Cortex of kidney (tissue), 1 donor: ENCODE measurements around the gene MAEA.
"Not testable (repeated sequence)": the region's sequence is repeated elsewhere in the genome, so short reads cannot be mapped to it uniquely, and the experiment has no call there.

ENCODE experiments used
- DNase-seq: peaks from one replicate; lab custom pipeline; 2025; lab: John Stamatoyannopoulos, UW

The MAEA gene

DNA sequence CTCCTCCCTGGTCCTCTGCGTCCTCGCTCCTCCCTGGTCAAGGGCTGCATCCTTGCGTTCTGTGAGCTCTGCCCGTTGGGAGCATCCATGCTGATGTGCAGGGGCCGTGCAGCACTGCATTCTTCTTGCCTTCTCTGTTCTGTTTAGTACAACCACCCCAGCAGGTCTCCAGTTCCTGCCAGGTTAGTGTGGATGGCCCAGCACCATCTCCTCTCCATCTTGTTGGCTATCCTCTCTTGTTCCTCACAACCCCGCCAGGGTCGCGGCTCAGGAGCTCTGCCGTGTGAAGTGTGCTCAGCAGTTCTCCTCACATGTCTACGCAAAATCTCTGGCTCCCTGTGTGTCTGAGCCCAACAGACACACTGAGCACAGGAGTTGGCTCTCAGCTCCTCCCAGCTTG lies 10.4 kb upstream of the MAEA start:
- DNase-seq = no peak

DNA sequence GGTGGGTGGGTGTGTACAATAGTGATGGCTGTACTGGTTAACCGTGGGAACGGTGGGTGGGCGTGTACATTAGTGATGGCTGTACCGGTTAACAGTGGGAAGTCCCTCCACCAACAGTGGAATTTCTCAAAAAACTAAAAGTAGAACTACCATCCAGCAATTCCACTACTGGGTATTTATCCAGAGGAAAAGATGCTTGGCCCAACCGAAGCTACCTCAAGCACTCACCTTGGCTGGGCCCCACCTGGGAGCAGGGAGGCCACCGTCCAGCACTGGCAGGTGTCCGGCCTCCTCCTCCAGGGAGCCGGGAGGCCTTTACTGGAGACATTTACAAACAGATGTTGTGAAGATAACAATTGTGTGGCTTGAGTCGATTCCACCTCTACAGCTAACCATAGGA lies 6.0 kb upstream of the MAEA start:
- DNase-seq = no peak

DNA sequence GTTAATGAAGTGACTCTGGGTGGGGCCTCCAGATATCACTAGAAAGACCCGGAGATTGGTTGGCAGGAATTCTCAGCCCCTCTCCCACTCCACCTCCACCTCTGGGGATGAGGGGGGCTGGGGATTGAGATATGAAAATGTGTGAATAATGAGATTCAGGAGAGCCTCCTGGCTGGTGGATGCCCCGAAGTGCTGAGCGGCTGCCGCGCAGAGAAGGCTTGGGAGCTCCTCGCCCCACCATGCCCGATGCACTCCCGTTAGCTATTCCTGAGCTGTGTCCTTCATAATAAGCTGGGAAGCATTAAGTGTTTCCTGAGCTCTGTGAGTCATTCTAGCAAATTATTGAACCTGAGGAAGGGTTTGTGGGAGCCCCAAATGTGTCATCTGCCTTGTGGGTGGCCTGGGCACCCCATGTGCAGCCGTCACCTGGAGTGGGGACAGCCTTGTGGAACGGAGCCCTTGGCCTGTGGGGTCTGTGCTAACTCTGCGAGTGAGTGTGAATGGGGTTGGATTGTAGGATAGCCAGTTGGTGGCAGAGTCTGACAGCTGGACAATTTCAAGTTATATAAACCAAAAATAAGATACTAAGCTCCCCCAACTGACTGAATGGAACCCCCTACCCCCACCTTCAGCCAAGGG lies 4.4 kb upstream of the MAEA start:
- no peak for DNase-seq

DNA sequence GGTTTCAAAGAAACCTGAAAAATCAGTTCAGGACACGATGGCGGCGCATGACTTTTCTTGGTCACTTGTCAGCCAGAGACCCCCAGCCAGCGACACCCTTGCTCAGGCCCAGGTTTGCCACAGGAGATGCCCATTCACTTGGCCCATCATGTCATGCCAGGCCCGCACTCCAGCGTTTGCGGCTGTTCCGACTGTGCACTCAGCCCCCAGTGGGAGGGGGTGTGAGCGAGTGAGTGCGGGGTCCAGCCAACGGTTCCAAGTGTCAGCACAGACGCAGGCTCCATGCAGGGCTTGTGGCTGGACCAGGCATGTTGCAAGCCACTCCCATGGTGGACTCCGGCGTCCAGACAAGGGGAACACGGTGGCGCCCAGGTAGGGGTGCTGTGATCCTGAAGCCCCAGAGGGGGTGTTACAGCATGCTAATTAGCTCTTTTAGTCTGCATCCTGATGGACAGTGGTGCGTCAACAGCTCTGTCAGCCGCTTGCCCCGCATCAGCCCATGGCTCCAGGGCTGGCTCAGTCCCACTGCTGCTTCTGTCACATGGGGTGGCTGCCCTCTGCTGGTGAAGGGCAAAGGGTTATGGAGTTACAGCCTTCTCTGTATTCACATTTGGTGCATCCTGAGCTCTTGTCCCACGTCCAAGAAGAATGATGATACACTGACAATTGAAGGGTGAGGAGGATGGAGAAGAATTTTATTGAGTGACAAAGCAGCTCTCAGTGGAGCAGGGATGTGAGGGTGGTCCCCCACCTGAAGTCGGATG lies 3.7 kb upstream of the MAEA start:
- no peak for DNase-seq

DNA sequence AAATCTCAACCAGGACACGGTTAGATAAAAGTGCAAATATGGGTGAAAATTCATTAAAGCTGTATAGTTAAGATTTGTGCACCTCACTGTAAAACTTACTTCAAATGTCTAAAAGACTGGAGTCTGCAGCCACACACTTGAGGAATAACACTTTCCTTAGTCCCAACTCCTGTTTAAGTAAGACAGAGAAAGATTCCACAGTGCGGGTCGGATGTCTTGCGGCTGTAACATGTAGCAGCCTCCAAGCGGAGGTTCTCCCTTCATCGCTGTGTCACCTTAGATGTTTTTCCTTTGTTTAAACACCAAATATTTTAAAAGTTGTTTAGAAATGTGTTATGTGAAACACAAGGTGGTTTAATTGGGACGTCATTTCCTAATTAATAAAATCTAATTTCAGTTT lies 905 bp upstream of the MAEA start:
- DNase-seq = no peak

DNA sequence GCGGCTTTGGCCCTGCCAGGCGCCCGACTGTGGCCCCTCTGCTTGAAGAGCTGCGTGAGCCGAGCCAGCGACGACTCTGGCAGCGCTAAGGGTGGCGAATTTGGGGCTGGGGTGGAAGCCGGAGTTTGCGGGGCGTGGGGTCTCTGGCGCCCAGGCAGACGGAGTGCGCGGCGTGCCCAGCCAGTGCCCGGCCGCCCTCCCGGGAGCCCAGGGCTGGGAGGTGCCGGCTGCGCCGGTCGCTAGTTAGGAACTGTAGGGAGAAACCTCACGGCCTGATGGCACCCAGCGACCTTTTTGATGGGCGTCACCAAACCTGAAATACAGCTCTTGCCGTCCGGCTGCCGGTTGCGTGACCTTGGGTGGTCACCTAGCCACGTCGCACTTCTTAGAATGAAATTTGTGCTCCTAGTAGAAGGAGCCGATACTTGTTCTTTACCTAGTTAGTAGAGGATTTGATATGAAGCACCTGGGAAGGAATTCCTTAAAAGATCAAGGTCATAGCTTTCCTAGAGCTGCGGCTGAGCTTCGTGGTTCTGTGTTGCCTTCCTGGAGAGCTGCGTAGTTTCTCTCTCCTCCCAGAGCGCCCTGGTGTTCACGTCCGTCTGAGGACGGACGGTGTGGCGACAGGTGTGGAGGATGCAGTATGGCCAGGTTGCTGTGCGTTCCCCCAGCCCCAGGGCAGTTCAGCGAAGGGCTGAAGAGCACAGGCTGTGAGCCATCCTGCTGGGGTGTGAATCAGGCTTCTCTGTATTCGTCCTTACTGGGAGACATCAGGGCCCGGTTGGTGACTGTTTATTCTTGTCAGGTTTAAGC lies 680 bp downstream of the MAEA start:
- no peak for DNase-seq

DNA sequence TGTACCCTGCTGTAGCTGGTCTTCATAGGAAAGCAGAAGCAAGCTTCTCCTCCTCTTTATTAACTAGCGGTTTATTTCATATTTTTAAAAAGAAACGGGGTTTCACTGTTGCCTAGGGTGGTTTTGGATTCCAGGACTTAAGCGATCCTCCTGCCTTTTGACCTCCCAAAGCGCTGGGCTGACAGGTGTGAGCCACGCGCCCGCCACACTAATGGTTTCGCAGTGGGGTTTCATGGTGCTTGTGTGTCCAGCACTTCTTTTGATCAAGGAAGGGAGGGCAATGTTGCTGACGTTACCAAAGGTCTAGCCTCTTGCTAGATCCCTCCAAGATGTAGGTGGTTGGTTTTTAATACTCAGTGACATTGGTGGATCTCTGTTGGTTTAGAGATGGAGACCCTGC lies 1.4 kb downstream of the MAEA start:
- no peak for DNase-seq

DNA sequence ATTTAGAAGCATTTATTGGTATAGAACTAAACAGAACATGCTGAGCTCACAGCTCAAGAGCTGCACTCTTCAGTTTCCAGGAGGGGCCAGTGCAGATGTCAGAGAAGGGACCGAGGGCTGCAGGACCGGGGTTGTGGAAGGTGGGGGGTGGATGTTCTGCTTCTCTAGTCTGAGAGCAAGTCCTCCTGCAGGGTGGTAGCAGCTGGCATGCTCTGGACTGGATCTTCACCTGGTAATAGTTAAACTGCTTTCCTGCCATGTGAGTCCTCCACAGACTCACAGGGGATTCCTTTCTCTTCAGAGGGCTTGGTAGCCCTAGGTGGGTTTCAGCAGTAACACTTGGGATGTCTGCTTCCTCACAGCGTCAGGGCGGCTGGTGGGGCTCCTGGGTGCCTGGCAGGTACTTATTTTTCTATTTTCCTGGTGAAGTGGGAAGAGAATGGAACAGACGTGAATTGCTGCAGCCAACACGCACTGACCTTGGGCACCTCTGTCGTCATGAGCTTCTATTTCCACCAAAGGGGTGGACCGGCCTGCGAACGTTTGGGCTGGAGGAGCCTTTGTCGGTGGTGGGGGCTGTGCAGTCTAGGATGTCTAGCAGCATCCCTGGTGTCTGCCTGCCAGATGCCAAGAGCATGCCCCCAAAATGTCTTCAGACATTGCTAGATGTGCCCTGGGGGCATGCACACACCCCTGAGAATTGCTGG lies 2.5 kb downstream of the MAEA start:
- no peak for DNase-seq

DNA sequence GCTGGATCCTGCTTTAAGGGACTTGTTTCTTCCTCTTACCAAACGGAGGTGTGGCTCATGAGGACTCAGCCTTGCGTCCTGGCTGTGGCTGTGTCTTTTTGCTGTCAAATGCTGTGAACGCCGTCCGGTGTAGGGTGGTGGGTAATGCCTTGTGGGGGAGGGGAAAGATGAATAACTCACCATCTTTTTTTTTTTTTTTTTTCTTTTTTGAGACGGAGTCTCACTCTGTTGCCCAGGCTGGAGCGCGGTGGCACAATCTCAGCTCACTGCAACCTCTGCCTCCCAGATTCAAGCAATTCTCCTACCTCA lies 3.0 kb downstream of the MAEA start:
- DNase-seq = not testable (repeated sequence)

DNA sequence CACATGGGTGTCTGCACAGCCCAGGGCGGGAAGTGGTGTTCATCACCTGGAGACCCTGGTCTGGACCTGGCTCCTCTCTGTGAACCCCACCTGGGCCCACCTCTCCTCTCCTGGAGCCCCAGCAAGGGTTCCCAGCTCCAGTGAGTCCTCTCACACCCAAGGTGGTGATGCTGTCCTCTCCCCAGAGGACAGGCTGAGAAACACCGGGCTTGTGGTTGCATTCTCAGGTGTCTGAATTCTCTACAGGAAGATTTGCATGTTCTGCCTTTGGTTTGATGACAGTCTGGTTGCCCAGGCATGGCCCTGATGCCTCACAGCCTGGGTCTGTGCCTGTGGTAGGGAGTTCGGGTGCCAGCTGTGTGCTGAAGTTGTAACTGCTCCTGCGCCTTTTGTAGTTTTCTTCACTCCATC lies 3.8 kb downstream of the MAEA start:
- DNase-seq = no peak

DNA sequence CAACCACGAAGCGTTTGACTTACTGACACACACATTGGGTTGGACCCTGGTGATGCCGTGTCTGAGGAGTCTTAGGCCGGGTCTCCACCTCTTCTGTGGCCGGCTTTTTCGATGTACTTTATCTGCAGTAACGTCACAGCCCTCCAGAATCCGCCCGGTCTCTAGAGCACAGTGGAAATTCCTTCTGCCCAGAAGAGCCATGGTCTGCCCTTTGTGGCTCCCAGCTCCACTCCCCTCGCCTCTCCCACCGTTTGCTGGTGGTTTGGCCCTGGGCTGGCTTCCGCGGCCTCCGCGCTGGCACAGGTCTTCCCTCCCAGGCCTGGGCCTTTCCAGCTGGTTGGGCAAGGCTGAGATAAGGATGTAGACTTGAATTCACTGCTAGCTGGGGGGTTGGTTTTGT lies 4.3 kb downstream of the MAEA start:
- DNase-seq = no peak

DNA sequence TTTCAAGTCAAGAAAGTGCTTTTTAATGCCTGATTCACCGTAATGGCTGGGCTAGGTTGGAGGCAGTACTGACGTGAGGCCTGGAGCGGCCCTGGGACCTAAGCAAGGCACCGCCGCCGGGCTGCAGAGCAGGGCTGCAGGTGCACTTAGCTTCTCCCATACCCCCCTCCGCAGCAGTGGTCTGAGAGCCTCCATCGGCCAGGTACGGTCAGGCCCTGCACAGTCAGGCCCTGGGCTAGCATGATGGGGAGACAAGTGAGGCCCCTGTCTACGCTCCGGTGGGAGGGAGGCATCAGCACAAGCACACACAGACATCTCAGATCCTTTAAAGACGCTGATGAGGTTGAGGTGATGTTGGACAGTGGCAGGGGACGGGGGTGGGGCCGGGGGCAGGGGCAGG lies 4.7 kb downstream of the MAEA start:
- no peak for DNase-seq

DNA sequence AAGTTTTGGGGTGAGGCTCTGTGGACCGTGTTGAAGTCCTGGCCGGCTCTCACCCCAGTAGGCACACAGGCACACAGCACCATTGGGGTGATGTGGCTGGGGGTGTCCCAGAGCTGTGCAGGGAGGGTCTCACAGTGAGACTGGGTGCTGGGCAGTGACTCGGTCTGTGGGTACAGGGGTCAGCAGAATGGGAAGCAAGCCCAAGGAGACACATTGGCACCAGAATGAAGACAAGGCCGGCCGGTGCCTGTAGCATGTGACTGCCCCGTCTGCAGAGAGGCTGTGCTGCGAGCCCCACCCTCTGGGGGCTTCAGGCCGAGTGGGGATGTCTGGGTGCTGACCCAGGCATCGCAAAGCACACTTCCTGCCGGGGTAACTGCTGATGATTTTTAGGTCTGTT lies 5.2 kb downstream of the MAEA start:
- DNase-seq = no peak

DNA sequence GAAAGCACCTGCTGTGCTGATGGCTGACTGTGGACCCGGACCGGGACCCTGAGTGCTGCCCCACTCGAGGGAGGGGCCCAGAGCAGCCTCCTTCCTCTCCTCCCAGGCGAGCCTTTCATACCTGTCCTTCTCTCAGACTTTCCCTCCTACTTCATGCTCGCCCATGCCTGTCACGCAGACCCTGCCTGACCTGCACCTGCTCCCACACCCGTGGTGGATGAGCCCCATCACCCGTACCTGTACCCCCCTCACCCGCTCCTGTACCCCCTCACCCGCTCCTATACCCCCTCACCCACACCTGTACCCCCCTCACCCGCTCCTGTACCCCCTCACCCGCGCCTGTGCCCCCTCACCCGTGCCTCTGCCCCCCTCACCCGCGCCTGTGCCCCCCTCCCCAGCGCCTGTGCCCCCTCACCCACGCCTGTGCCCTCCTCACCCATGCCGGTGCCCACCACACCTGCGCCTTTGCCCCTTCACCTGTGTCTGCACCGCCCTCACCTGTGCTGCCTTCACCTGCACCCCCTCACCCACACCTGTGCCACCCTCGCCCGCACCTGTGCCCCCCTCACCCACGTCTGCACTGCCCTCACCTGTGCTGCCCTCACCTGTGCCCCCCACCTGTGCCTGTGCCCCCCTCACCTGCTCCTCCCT lies 5.8 kb downstream of the MAEA start:
- DNase-seq = no peak

DNA sequence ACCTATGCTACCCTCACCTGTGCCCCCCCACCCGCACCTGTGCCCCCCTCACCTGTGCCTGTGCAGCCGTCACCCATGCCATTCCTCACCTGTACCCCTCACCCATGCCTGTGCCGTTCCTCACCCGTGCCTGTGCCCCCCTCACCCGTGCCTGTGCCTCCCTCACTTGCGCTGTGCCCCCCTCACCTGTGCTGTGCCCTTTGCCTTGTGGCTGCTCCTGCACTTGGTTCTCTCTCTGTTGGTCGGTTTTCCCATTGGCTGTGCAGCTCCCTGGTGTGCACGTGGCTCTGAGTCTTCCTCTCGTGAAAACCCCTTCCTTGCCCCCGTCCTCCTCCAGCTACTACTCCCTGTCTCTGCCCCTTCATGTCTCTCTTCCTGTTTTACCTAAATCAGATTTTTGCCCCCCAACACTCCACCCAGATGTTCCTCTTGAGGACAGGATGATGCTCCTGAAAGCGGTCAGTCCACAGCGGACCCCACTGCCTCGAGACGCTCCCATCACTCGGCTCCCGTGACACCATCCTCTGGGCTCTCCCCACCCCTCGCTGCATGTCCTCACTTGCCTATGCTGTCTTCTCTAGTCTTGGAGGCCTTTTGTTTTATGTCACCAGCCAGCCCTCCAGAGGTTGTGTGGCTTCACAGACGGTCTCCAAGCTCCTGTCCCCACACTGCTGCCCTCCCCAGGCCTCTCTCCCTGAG lies 6.8 kb downstream of the MAEA start:
- no peak for DNase-seq

DNA sequence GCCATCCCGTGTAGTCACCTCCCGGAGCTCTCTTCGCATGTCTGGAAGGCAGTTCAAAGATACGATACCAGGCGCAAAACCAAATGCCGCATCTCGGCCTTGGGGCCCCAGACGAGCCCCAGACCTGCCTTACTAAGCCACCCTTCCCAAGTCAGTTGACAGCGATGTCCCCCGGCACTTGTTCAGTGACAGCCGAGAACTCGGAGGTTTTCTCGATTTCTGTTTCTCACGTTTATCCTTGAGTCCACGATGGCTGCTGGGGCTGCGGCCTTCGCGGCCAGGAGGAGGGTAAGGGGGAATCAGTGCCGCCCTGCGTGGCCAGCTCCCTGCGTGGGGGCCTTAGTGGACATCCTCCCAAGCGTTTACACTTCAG lies 7.3 kb downstream of the MAEA start:
- no peak for DNase-seq

DNA sequence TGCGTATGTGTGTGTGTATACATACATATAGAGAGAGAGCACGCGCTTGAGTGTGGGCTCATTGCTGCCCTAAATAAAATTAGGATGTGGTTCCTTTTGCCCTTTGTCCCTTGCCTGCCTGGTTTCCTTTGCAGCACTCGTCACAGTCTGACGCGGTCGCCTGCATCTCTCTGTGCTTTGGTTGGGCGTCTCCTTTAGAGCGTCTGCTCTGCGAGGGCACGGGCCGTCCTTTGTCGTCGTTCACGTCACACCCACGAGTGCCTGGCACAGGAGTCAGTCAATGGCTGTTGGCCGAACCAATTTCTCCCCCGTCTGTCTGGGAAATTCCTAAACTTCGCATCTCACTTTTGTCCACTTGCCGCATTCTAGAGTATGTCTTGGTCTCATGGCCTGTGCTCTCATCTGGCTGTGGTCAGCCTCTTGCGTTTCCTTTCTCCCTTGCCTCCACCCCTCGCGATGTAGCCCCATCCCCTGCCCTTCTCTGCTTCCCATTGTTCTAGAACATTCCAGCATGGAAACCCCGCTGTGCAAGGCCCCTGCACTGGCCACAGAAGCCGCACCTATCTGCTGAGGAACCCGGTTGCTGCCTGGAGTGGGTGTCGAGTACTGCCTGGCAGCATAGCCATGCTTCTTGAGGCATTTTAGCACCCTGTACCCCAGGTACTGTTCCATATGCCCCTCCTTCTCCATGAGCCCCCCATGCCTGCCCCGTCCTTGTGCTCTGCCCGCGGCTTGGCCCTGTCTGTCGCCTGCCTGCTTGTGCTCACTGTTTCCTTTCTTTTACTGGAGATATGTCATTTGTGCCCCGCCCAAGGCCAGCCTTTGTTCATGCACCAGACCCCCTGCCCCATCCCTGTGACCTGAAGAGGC lies 8.0 kb downstream of the MAEA start:
- DNase-seq = no peak

DNA sequence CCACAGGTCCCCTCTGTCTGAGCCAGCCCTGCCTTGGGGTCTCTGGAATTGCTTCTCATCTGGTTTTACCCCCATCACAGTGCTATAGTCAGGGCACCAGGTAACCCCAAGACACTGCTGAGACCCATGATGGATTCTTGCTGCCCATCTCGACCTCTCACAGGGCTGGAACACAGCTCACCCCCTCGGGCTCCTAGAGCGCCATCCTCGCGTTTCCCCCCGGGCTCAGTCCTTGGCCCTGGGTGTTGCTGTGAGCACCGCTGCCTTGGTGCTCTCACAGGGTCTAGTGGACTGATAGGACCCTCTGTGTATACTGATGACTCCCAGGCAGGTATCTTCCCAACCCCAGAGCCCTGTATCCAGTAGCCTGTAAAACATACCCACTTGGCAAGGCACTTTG lies 8.8 kb downstream of the MAEA start:
- DNase-seq = no peak

DNA sequence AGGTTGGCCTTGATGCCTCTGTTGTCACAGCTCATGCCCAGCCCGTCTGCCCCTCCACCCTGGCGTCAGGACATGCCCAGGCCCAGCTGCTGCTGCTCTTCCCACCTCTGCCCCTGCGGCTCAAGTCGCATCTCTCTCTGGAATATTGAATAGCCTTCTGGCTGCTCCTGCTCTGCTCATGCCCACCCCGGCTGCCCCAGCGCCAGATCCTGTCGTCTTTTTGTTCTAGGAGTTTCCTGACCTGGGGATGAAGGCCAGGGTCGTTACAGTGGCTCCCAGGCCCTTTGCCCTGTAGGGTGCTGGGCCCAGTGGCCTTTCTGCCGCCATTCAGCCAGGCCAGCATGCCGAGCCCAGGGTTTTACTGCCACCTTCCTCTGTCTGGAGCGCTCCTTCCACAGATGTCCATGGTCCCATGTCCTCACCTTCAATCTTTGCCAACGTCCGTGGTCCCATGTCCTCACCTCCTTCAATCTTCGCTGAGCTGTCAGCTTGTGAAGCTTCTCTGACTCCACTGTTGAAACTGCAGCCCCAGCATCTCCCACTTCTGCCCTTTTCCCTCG lies 9.7 kb downstream of the MAEA start:
- DNase-seq = no peak
